ENCODE results near the gene CA4. TPM values are rescaled to one million over a fixed set of nuclear protein-coding genes. Genes with fewer than 3 reads are reported as not detected.
"Not testable (repeated sequence)": the region's sequence is repeated elsewhere in the genome, so short reads cannot be mapped to it uniquely, and the experiment has no call there.

CA4 gene
- total RNA-seq, 2 experiments from 2014 or later: not detected

- Mint-ChIP-seq H3K4me3 (no peak overlapping the region), H3K4me1 (peaks cover 17% of the 10 kb centered on the region), H3K36me3 (peaks cover 3% of the 10 kb centered on the region), H3K27me3 (no peaks in the 10 kb centered on the region), H3K27ac (no peak overlapping the region), H3K9me3 (no peaks in the 10 kb centered on the region)
- DNase-seq: no peak
Observed at GRCh38 chr17:60171753-60172079, 21.9 kb downstream of the CA4 start.

- Mint-ChIP-seq H3K9me3 (no peaks in the 10 kb centered on the region), H3K4me1 (peaks cover 17% of the 10 kb centered on the region), H3K27me3 (no peaks in the 10 kb centered on the region), H3K27ac (peak overlapping the region; percentile 7), H3K36me3 (peaks cover 3% of the 10 kb centered on the region), H3K4me3 (no peak overlapping the region)
- DNase-seq: no peak
Observed at GRCh38 chr17:60173304-60173819, 23.6 kb downstream of the CA4 start.

GRCh38 chr17:60174035-60174434, 24.3 kb downstream of the CA4 start:
- H3K4me1 Mint-ChIP-seq: peaks cover 17% of the 10 kb centered on the region
- no peak overlapping the region for H3K4me3 Mint-ChIP-seq
- no peaks in the 10 kb centered on the region for H3K27me3 Mint-ChIP-seq
- peaks cover 3% of the 10 kb centered on the region for H3K36me3 Mint-ChIP-seq
- DNase-seq: no peak
- no peak overlapping the region for H3K27ac Mint-ChIP-seq
- no peaks in the 10 kb centered on the region for H3K9me3 Mint-ChIP-seq

- peaks cover 16% of the 10 kb centered on the region for H3K4me1 Mint-ChIP-seq
- H3K27ac Mint-ChIP-seq, H3K4me3 Mint-ChIP-seq, DNase-seq, H3K27me3 Mint-ChIP-seq, H3K36me3 Mint-ChIP-seq, H3K9me3 Mint-ChIP-seq: not testable (repeated sequence)
Observed at GRCh38 chr17:60174767-60175166, 25.0 kb downstream of the CA4 start.

DNA sequence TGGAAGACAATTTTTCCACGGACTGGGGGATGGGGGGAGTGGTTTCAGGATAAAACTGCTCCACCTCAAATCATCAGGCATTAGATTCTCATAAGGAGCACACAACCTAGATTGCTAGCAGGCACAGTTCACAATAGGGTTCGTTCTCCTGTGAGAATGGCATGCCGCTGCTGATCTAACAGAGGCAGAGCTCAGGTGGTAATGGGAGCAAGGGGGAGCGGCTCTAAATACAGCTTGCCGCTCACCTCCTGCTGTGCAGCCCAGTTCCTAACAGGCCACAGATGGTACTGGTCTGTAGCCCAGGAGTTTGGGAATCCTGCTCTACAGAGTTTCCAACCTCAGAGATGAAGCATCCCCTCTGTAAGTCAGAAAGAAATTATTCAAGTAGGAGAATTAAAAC, 27.0 kb downstream of the CA4 start:
- not testable (repeated sequence) for H3K4me1 Mint-ChIP-seq, H3K36me3 Mint-ChIP-seq, H3K4me3 Mint-ChIP-seq, H3K9me3 Mint-ChIP-seq, H3K27ac Mint-ChIP-seq, H3K27me3 Mint-ChIP-seq, DNase-seq

DNA sequence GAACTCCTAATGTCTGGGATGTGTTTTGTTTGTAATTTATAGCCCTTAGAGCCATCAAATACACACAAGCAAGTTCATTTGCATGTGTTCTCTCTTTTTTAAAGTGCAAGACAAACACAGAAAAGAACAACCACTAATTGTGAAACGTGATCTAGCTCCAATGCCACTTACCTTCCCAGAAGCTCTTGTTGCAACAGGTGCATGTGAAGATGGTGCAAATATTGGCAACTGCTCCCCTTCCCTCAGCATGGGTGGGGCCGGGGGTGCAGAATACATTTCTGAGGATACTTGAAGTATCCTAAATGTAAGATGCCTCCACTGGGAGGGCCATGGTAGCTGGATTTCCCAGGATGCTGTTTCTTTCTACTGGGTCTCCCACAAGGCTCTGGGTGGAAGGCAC, 28.4 kb downstream of the CA4 start:
- not testable (repeated sequence) for H3K36me3 Mint-ChIP-seq, H3K27ac Mint-ChIP-seq, H3K4me1 Mint-ChIP-seq, H3K9me3 Mint-ChIP-seq, H3K27me3 Mint-ChIP-seq, H3K4me3 Mint-ChIP-seq, DNase-seq

GRCh38 chr17:60180380-60180779, 30.6 kb downstream of the CA4 start:
- H3K27ac Mint-ChIP-seq, DNase-seq, H3K36me3 Mint-ChIP-seq, H3K27me3 Mint-ChIP-seq, H3K4me3 Mint-ChIP-seq, H3K4me1 Mint-ChIP-seq, H3K9me3 Mint-ChIP-seq: not testable (repeated sequence)

GRCh38 chr17:60186372-60186771, 36.6 kb downstream of the CA4 start:
- H3K27ac Mint-ChIP-seq, H3K36me3 Mint-ChIP-seq, H3K4me3 Mint-ChIP-seq: not testable (repeated sequence)

GRCh38 chr17:60186846-60187745, 37.3 kb downstream of the CA4 start:
- not testable (repeated sequence) for H3K4me1 Mint-ChIP-seq, H3K36me3 Mint-ChIP-seq, H3K9me3 Mint-ChIP-seq, H3K27me3 Mint-ChIP-seq, DNase-seq, H3K27ac Mint-ChIP-seq, H3K4me3 Mint-ChIP-seq

More at GRCh38 chr17:60186372-60186771, 36.6 kb downstream of the CA4 start:
- not testable (repeated sequence) for H3K4me1 Mint-ChIP-seq, H3K9me3 Mint-ChIP-seq, H3K27me3 Mint-ChIP-seq, DNase-seq

- Mint-ChIP-seq H3K4me1 (no peaks in the 10 kb centered on the region), H3K27me3 (no peaks in the 10 kb centered on the region), H3K9me3 (no peaks in the 10 kb centered on the region), H3K27ac (no peak overlapping the region), H3K36me3 (peaks cover 4% of the 10 kb centered on the region), H3K4me3 (no peak overlapping the region)
- DNase-seq: no peak
Observed at GRCh38 chr17:60188759-60189158, 39.0 kb downstream of the CA4 start.

DNA sequence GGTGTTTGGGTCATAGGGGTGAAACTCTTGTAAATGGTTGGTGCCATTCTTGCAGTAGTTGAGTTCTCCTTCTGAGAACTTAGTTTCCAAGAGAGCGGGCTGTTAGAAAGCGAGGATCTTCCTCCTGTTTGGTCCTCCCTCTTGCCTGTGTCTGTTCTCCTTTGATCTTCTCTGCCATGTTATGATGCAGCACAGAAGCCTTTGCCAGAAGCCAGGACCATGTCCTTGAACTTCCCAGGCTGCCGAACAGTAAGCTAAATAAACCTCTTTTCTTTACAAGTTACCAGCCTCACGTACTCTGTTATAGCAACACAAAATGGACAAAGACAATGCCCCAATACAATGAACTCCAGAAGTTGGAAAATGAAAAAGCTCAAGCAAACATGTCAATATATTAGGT, 40.3 kb downstream of the CA4 start:
- not testable (repeated sequence) for H3K36me3 Mint-ChIP-seq, H3K27me3 Mint-ChIP-seq, H3K4me3 Mint-ChIP-seq, DNase-seq, H3K4me1 Mint-ChIP-seq, H3K9me3 Mint-ChIP-seq, H3K27ac Mint-ChIP-seq

DNA sequence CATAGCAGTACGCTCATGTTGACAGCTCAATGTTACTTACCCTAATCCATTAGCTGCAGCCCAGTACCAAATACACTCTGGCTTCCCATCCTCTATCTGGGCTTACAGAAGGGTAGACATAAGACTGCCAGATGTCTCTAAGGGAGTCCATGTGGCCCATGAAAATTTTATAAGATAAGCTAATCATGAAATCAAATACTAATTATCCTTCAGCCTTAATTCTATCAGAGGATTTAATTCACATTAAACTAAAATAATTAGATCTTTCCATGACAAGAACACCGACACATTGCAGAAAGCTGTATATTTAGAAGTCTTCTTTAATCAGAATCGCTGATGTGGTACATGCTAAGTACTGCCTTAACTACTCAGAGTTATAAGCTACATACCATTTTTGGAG, 43.3 kb downstream of the CA4 start:
- H3K4me1 Mint-ChIP-seq, H3K27me3 Mint-ChIP-seq, H3K27ac Mint-ChIP-seq, DNase-seq, H3K4me3 Mint-ChIP-seq, H3K9me3 Mint-ChIP-seq: not testable (repeated sequence)
- H3K36me3 Mint-ChIP-seq: peaks cover 11% of the 10 kb centered on the region

GRCh38 chr17:60193482-60193881, 43.7 kb downstream of the CA4 start:
- no peaks in the 10 kb centered on the region for H3K27me3 Mint-ChIP-seq
- no peaks in the 10 kb centered on the region for H3K9me3 Mint-ChIP-seq
- no peak overlapping the region for H3K4me3 Mint-ChIP-seq
- H3K4me1 Mint-ChIP-seq: no peaks in the 10 kb centered on the region
- no peak overlapping the region for H3K27ac Mint-ChIP-seq
- H3K36me3 Mint-ChIP-seq: peaks cover 11% of the 10 kb centered on the region
- no peak for DNase-seq

DNA sequence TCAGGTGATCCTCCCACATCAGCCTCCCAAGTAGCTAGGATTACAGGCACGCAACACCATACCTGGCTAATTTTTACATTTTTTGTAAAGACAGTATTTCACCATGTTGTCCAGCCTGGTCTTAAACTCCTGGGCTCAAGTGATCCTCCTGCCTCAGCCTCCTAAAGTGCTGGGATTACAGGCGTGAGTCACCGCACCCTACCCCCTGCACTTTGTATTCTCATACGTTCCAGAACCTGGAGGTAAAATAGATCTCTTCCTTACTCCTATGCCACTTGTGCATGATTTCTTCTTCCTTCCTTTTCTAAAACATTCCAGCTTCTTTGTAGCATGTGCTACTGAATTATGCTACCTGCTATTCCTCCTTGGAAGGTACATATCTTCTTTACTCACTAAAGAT, 44.4 kb downstream of the CA4 start:
- H3K27ac Mint-ChIP-seq, H3K4me3 Mint-ChIP-seq, H3K4me1 Mint-ChIP-seq, DNase-seq, H3K9me3 Mint-ChIP-seq, H3K27me3 Mint-ChIP-seq: not testable (repeated sequence)
- H3K36me3 Mint-ChIP-seq: peaks cover 11% of the 10 kb centered on the region

DNA sequence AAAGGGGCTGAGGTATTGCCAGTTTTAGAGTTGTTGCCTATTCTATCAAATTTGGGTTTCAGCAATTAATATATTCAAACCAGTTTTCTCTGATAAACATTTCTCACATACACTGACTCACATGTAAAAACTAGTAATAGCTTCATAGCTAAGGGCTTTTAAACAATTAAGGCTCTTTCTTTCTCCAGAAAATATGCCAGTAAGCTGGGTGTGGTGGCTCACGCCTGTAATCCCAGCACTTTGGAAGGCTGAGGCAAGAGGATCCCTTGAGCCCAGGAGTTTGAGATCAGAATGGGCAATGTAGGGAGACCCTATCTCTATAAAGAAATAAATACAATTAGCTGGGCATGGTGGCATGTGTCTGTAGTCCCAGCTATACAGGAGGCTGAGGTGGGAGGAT, 48.9 kb downstream of the CA4 start:
- not testable (repeated sequence) for H3K27me3 Mint-ChIP-seq, H3K4me3 Mint-ChIP-seq, H3K9me3 Mint-ChIP-seq, H3K36me3 Mint-ChIP-seq, H3K27ac Mint-ChIP-seq, DNase-seq, H3K4me1 Mint-ChIP-seq

DNA sequence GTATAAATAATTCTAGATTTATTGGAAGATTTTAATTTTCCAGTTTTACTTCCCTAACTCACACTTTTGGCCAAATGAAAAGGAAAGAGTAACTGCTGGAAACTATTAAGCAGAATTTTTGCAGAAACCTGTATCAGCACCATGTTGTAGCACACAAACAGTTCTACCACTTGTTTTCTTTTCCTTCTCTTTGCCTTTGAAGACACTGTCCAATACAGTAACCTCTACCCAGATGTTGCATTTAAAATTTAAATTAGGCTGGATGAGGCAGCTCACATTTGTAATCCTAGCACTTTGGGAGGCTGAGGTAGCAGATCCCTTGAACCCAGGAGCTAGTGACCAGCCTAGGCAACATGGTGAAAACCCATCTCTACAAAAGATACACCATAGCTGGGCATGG, 56.0 kb downstream of the CA4 start:
- DNase-seq, H3K27me3 Mint-ChIP-seq, H3K9me3 Mint-ChIP-seq, H3K36me3 Mint-ChIP-seq, H3K27ac Mint-ChIP-seq, H3K4me1 Mint-ChIP-seq, H3K4me3 Mint-ChIP-seq: not testable (repeated sequence)
